ENCODE results near the gene POLR3B.
"Not testable (repeated sequence)": the region's sequence is repeated elsewhere in the genome, so short reads cannot be mapped to it uniquely, and the experiment has no call there.

POLR3B gene

DNA sequence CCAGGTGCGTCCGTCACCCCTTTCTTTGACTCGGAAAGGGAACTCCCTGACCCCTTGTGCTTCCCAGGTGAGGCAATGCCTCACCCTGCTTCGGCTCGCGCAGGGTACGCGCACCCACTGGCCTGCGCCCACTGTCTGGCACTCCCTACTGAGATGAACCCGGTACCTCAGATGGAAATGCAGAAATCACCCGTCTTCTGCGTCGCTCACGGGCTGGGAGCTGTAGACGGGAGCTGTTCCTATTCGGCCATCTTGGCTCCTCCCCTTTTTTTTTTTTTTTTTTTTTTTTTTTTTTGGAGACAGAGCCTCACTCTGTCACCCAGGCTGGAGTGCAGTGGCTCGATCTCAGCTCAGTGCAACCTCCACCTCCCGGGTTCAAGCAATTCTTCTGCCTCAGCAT, 120.1 kb downstream of the POLR3B start:
- DNase-seq, result not testable (repeated sequence)

DNA sequence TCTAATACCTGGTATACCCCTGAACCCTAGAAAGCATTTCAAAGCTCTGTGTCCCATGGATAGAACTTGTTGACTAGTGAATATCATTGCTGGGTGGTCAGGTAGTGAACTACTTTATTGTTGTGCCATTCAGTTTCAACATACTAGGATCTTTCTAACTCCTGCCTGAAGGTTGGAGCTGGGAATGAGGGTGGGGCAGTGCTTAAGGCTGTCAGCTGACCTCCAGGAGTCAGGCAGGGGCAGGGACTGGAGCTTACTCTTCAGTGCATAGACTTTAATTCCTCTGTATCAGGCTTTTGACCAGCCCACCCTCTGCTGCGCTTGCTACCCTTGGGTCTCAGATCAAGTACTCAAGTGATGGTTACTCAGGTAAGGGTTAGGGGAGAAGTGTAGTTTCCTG, 122.7 kb downstream of the POLR3B start:
- DNase-seq, result no peak

DNA sequence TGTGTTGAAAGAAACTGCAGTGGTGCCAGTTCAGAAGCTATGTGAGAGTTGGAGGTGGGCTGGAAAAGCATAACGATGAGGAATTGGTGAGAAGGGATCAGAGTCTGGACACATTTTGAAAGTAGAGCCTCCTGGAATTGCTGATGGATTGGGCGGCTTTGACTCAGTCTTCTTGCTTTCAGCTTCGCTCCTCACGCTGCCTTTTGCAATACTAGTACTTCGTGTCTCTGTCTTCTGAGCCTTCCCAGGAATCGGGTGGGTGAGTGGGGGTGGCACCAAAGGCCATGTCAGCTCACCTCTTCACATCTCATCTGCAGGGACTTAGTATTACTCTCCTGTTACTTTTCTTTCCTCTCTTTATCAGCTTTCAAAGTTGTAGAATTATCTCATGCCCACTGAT, 123.7 kb downstream of the POLR3B start:
- DNase-seq, result no peak

DNA sequence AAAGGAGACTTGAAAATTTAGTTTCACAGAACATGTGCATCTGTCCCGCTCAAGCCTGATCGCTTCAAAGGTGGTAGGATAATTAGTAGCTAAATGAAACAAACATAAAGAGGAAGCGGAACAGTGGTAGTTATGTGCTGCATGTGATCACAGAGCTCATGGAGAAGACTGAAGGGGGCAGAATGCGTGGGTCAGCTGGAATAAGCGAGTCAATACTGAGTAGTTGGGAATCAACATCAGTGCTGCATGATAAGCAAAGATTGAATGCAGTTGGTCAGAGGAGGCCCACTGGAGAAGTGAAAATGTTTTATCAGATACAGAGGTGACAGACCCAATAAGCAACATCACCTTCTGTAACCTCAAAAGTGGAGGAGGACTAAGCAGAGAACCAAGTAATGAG, 130.1 kb downstream of the POLR3B start:
- DNase-seq, result no peak

DNA sequence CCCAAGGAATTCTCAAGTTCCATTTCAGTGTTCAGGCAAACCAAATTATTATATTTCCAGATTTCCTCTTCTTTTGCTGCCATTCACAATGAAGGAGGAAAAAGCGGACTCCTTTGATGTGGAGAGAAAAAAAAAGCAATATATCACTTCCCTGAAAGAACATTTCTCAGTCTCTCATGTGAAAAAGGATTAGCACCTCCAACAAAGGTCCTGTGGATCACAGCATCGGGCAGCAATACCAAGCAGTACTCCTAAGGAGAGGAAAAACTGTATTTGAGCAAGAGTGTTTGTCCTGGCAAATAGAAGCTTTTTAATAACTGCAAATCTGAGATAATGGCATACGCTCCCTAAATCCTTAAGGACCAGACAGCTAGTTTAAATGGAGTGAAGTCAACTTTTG, 131.3 kb downstream of the POLR3B start:
- DNase-seq, result no peak

DNA sequence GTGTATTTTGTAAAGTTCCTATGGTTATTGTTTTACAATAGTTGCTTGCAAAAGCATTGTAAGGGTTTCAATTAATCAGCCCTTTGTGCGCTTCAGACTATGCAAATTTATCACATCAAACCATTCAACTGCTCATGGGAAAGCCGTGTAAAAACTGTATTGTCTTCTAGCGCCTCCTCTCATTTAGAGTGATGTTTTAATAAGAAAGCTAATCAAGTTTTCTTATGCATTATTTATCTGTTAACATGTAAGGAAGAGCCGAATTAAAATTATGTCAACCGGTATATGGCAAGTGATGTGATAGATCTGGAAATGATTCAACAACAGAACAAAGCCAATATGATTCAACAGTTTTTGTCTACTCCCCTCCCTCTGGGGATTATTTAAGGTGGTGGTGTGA, 132.7 kb downstream of the POLR3B start:
- no peak for DNase-seq

DNA sequence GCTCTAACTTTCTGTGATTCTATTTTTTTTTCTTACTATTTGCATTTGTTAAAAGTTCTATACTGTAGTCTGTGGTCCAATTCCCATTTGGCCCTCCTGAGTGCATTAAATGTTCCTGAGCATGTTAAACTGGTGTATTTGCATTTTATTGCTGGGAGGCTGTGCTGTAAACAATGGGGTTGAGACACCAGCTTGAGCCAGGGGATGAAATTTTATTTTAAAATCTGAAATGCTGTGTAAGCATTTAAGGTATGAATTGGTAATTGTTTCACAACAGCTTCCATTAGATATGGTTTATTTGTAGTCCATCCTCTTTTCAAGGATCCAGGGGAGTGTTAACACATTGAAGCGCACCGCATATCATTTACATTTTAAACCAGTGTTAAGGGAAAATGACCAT, 135.3 kb downstream of the POLR3B start:
- DNase-seq, result no peak

DNA sequence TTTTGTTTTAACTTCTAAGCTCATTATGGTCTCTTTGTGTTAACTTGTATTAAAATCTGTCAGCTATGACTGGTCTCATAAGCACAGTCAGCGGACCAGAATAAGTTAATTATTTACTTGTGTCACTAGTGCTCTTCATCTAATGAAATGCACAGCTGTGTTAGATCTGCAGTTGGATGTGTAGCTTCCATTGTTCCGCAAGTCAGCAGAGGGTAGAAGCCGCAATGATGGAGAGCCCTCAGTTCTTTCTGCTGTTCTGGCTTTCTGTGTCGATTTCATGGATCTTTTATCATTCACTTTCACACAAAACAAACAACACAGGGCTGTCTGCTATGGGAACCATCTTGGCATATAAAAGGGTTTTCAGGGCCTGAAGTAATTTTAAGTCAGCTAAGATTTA, 136.0 kb downstream of the POLR3B start:
- DNase-seq, result no peak

DNA sequence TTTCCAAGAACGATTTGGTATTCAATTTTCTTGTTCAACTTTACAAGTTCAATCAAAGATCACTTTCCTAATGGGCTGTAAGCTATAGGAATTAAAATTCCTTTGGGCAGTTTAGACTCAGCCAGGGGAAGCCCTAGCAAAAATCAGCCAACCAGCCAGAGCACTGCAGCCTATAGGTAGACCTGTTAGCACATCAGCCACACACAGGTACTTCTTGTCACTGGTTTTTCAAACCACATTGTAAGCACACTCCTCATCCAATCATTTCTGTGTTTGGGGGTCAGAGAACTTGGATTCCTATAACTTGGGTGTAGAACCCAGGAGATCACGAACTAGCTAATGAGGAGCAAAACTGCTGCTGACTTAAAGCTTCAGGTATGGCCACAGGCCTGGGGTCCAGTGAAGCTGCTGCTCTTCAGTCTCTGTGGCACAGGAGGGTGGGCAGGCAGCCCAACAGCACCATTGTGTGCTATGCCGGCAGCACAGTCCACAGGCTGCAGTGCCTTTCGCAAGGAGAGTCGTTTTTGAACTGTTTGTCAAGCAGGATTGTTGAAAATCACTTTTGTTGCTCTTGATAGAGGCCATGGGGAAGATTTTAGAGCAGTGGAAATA, 137.9 kb downstream of the POLR3B start:
- DNase-seq, result no peak

DNA sequence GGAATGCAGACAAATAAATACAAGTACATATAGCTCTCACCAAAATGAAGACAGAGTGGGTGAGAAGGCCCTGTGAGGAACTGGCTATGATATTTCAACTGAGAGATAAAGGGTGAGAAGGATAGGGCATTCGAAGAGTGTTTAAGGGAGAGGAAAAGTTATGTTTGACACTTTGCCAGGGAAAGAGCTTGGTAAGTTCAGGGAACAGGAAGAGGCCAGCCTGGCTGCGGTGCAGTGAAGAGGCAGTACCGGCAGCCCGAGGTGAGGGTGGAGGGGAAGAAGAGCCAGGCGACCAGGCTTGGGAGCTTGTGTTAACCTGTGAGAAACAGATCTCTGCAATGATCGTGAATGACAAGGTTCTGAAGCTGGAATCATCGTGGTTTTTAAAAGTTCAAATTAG, 140.5 kb downstream of the POLR3B start:
- no peak for DNase-seq

DNA sequence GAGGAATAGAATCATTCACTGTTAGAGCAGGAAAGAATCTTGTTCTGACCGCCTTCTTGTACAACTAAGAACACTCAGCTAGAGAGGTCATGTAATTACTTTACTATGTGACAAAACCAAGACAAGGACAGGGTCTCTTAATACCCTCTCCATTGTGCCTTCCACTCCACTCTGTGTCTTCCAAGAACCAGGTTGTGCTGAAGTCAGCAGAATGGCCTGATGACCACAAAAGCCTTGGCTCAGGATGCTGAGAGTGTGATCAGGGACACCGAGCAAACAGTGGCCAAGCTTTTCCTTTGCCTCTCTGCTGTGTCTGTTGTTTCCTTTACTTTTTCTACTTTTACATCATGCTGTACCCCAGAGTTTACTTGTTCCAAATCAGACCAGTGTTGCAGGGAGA, 142.1 kb downstream of the POLR3B start:
- no peak for DNase-seq

DNA sequence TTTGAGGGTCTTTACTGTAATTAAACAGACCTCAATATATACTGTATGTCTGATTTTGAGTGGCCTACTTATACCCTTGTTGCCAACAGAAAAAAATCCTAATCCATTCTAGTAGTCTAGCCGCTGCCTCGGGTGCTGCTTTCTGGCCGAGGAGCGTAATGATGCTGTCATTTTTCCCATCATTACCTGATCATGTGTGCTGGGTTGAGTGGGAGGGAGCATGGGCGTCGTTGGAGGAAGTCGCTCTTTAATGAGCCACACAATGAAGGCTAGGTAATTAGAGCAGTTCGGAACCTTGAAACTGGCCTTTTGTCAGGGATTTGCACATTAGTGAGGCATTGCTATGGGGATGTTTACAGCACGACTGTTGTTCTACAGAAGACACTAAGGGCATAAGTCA, 149.1 kb downstream of the POLR3B start:
- no peak for DNase-seq

DNA sequence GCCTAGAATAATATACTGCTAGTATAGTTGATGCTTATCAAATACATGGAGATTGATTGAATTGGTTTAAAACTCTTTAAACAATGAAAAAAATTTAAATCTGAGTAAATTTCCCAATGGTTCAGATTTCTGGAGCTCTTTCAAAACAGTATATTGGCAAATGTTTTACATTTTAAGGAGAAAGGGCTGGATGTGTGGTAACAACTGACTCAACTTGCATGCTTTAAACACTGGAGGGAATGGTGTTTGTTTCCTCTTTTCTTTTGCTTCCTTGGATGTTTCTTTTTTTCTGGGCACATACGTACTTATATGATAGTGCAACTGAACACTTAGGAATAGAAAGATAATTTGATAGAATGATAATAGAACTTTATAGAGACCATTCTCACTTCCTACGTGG, 151.4 kb downstream of the POLR3B start:
- DNase-seq, result no peak

DNA sequence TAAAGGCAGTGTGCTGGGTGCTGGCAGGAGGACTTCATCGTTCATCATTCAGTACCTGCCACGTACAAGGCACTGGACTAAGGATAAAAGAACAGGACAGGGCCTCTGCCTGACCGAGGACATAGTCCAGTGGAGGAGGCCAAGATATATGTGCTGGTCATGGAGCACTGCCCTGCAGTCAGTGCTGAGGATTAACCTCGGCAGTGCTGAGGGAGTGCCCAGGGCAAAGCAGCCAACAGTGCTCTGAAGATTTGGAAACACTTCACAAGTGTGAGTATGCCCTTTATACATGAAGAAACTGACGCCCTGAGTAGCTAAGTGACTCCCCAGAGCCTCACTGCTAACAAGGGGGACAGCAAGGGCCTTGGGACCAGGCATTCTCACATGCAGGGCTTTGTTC, 153.8 kb downstream of the POLR3B start:
- no peak for DNase-seq

DNA sequence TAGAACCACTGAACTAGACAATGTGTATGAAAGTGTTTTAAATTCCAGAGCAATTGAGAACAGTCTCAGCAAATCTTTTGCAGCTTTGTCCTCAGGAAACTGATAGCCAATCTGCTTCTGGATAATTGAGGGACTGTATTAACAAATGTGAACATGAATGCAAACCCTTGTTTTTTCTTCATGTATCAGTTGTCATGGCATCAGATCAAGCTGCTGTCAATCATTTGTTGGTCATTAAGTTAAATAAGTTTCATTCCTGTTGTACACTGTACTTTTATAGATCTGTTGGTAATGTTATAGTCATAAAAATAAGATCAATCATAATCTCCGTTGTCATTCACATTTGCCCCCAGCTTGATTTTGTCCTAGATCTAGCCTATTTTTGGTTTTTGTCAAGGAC, 159.8 kb downstream of the POLR3B start:
- DNase-seq, result no peak

DNA sequence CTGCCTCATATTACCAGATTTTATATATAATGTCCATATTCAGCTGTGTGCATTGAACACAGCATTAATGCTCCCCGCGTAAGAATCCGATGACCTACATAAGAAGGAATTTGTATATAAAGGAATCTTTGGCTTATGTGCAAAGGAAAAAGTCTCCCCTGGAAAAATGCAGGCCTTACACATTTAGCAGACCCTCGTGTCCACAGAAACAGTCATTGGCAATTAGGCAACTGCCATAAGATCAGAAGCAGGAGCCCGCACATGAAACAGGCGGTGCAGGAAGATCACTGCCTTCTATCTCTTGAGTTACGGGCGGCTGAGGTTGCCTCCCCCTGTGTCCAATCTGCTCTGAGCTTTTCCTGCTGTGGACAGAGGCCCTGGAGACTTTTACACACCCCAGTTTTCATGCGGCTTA, 162.1 kb downstream of the POLR3B start:
- no peak for DNase-seq

DNA sequence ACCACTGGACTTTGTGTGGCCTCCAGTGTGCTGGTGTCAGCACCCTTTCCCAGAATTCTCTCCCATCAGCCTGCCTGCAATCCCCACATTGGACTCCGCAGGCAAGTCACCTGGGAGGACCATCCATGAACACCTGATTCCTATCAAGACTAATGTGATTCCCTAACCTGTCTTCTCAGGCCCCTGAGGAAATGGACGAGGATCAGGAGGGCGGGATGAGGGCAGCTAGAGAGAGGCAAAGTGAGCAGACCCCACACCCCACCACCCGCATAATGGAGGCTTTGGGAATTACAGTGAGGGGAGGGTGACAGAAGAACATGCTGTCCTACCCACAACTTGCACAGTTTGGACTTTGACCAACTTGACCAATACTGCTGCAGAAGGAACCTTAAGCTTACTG, 164.4 kb downstream of the POLR3B start:
- no peak for DNase-seq

DNA sequence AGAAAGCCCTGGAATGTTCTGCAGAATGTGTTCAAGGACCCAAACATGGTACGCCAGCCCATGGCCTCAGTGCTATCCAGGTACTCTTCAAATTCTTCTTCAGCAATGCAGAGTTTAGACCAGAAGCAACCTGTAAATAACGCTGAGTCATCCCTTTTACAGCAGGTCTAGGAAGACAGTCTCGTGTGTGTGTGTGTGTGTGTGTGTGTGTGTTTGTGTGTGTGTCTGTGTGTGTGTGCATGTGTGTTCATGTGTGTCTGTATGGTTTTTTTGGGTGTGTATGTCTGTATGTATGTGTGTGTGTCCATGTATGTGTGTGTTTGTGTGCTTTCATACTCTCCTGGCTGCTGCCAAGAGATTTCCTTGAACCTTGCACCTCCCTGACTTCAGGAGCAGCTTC, 165.2 kb downstream of the POLR3B start:
- no peak for DNase-seq

DNA sequence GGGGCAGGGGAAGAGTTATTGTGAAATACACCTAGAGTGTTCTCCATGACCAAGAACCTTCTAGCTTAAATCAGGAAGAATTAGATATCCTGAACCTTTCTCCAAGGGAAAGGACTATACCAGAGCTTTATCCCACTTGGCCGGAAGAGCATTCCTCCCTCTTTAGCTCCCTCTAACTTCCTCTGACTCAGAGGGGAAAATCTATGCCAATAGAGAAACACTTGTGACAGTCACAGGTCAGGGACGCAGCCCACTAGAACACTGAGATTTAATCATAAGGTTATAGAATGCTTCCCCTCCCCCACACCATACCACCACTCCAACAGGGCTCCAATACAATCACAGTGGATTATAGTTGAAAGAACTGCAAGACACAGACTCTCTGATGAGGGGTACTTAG, 169.8 kb downstream of the POLR3B start:
- DNase-seq, result no peak

DNA sequence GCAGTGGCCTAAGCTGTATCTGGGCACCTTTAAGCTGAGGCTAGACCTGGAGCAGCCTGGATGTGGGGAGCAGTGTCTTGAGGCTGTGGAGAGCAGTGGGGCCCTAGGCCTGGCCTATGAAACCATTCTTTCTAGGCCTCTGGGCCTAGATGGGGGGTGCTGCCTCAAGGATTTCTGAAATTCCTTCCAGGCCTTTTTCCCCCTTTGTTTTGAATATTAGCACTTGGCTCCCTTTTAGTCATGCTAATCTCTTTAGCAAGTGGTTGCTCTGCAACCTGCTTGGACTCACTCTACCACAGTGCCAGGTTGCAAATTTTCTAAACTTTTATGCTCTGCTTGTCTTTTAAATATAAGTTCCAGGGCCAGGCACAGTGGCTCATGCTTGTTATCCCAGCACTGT, 183.7 kb downstream of the POLR3B start:
- no peak for DNase-seq

DNA sequence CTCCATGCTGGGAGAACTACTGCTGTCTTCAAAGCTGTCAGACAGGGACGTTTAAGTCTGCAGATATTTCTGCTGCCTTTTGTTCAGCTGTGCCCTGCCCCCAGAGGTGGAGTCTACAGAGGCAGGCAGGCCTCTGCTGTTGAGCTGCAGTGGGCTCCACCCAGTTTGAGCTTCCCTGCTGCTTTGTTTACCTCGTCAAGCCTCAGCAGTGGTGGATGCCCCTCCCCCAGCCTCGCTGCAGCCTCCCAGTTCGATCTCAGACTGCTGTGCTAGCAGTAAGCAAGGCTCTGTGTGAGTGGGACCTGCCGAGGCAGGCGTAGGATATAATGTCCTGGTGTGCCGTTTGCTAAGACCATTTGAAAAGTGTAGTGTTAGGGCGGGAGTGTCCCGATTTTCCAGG, 193.9 kb downstream of the POLR3B start:
- DNase-seq, result no peak

DNA sequence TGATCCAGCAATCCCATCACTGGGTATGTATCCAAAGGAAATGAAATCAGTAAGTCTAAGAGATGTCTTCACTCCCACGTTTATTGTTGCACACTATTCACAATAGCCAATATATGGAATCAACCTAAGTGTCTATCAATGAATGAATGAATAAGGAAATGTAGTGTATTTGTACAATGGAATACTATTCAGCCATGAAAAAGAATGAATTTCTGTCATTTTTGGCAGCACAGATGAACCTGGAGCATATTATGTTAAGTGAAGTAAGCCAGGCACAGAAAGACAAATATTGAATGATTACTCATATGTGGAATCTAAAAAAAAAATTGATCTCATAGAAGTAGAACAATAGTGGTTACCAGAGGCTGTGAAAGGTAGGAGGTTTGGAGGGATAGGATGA, 194.7 kb downstream of the POLR3B start:
- DNase-seq, result no peak
